ENCODE data around the gene PHF23. TPM values are rescaled to one million over a fixed set of nuclear protein-coding genes. Genes with fewer than 3 reads are reported as not detected.

Gene PHF23
- total RNA-seq, 1 experiment from 2014 or later: 48.5 TPM

DNA sequence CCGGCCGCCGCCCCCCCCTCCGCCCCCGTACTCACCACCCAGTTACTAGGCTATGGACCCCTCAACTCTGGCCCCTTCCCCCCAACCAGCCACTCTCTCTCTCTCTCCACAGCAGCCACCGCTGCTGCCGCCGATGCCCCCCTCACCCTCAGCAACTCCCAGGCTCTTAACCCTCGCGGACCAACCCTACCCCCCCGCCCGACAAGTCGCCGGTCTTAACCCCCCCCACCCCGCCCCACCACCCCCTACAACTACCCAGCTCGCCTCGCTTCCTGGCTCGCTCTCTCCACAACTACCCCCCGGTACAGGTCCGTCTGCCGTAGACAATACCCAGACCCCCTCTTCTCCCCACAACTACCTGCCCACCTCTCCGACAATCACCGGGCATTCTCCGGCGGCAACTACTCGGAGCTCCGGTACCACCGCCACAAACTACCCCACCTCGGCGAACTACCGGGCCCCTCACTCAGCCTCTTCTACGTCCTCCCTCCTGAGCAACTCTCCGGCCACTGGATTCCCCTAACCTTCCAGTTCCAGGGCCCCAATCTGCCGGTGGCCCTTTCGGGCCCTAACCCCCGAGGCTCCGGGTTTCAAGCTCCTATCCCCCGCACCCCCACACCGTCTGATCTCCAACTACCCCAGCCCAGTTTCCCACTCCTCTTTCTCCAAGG, 702 bp downstream of the PHF23 start:
- ATAC-seq (no peak), DNase-seq (ENCODE audit: low read depth, low spot score) (no peak)
- ChIA-PET CTCF (interaction anchor here (2.3 to 3.0 kb wide), 2 partner anchors 18 to 58 kb away, joined by 5 to 16 read pairs; partner anchors contain the start of genes ACADVL and DLG4), POLR2A (interaction anchor here (0.6 to 2.6 kb wide), 7 partner anchors 12 to 448 kb away, joined by 3 to 19 read pairs (median 5); partner anchors contain the start of genes ACADVL, CTDNEP1, DLG4 and SLC2A4), RAD21 (ENCODE audit: low non-redundant PET in 1 of 2, low total read pairs in 2 of 2, uncharacterized antibody in 2 of 2, unreplicated experiment in 2 of 2) (interaction anchor here in 1 of 2 experiments (0.7 to 1.0 kb wide), 2 partner anchors 18 to 61 kb away, joined by 3 to 7 read pairs; no protein-coding TSS in a partner anchor)
- Histone ChIP-seq H3K27ac (ENCODE audit: low read depth, low read length) (peak overlapping the region; percentile 92), H3K9me2 (ENCODE audit: insufficient read depth) (no peaks in the 10 kb centered on the region), H3K9me3 (ENCODE audit: control insufficient read depth in 1 of 2, insufficient read depth in 1 of 2, low read depth in 1 of 2, low read length in 2 of 2) (no peaks in the 10 kb centered on the region), H3K4me3 (replicated peaks in 1 of 2; ENCODE audit: low read depth in 1 of 2, low read length in 2 of 2) (peak overlapping the region; percentile 97 to 99), H3K4me1 (ENCODE audit: control insufficient read depth in 1 of 2, insufficient read depth in 2 of 2, low read length in 2 of 2) (peaks cover 37 to 64% of the 10 kb centered on the region in 2 experiments), H3K4me2 (ENCODE audit: low read length) (peak overlapping the region; percentile 82), H4K20me1 (ENCODE audit: insufficient read depth) (no peaks in the 10 kb centered on the region), H2AFZ (ENCODE audit: low read depth, low read length, poor library complexity, severe bottlenecking) (no peak overlapping the region), H3K79me2 (ENCODE audit: insufficient read depth, low read length) (peaks cover 65% of the 10 kb centered on the region), H3K27me3 (ENCODE audit: insufficient read depth, low read length) (no peaks in the 10 kb centered on the region), H3K36me3 (ENCODE audit: control insufficient read depth in 1 of 2, insufficient read depth in 2 of 2, low read length in 2 of 2) (peaks cover 24 to 32% of the 10 kb centered on the region in 2 experiments), H3K9ac (ENCODE audit: low read length) (peak overlapping the region; percentile 100)
- no TSS peak for BruUV-seq (replicated peaks)
- intact Hi-C loops (cut with micrococcal nuclease): no loop called here
- TF ChIP-seq ZFX (IDR thresholded peaks at IDR 0.05) (peak; percentile 24; the same call in 1 of the 2 replicates), POLR2AphosphoS5 (IDR thresholded peaks at IDR 0.05; ENCODE audit: low read depth, low read length) (peak; percentile 27; the same call in 1 of the 2 replicates), ELF1 (IDR thresholded peaks at IDR 0.05; ENCODE audit: borderline replicate concordance, low read depth) (no peak), MAX (IDR thresholded peaks at IDR 0.05) (no peak), ZNF274 (IDR thresholded peaks at IDR 0.05; ENCODE audit: low read depth, low read length) (no peak), SP1 (IDR thresholded peaks at IDR 0.05; ENCODE audit: low read depth) (no peak)
- TF ChIP-seq, protein P1, sequence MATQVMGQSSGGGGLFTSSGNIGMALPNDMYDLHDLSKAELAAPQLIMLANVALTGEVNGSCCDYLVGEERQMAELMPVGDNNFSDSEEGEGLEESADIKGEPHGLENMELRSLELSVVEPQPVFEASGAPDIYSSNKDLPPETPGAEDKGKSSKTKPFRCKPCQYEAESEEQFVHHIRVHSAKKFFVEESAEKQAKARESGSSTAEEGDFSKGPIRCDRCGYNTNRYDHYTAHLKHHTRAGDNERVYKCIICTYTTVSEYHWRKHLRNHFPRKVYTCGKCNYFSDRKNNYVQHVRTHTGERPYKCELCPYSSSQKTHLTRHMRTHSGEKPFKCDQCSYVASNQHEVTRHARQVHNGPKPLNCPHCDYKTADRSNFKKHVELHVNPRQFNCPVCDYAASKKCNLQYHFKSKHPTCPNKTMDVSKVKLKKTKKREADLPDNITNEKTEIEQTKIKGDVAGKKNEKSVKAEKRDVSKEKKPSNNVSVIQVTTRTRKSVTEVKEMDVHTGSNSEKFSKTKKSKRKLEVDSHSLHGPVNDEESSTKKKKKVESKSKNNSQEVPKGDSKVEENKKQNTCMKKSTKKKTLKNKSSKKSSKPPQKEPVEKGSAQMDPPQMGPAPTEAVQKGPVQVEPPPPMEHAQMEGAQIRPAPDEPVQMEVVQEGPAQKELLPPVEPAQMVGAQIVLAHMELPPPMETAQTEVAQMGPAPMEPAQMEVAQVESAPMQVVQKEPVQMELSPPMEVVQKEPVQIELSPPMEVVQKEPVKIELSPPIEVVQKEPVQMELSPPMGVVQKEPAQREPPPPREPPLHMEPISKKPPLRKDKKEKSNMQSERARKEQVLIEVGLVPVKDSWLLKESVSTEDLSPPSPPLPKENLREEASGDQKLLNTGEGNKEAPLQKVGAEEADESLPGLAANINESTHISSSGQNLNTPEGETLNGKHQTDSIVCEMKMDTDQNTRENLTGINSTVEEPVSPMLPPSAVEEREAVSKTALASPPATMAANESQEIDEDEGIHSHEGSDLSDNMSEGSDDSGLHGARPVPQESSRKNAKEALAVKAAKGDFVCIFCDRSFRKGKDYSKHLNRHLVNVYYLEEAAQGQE (IDR thresholded peaks at IDR 0.05; ENCODE audit: low read depth): no peak

Measured in HCT116 (cell line).